Astrocyte of the cerebellum (primary cell): ENCODE results near the gene WDR17.

ENCODE experiments used
- DNase-seq: peaks from one replicate; pipeline ENCODE4 v3.0.0-alpha.2; 2011; ENCODE audit warnings: low read depth
- H3K4me3 ChIP-seq: 2 replicates; pipeline ENCODE4 v1.5.1; 2011; ENCODE audit warnings: mild to moderate bottlenecking, low read depth, low read length, moderate library complexity
- CTCF ChIP-seq: IDR thresholded peaks from 2 replicates; pipeline ENCODE4 v1.5.1; 2012; ENCODE audit warnings: low read length, low read depth, moderate library complexity, mild to moderate bottlenecking; ENCODE audit errors: missing control alignments
- in situ Hi-C: cut with HindIII; loops from 2 replicates; pipeline ENCODE4 v1.10.0; 2017; ENCODE audit warnings: low sequenced_read_pairs

The WDR17 gene

GRCh38 chr4:176107695-176108094 lies 42.1 kb downstream of the WDR17 start:
- H3K4me3 ChIP-seq: no peak overlapping the region
- DNase-seq: no peak
- no peak for TF ChIP-seq CTCF
- in situ Hi-C loops: no loop called here

GRCh38 chr4:176123710-176124407 lies 58.2 kb downstream of the WDR17 start:
- H3K4me3 ChIP-seq: no peak overlapping the region
- in situ Hi-C loops: no loop called here
- TF ChIP-seq CTCF: peak; percentile 78
- no peak for DNase-seq

- H3K4me3 ChIP-seq: no peak overlapping the region
- no peak for TF ChIP-seq CTCF
- no peak for DNase-seq
- in situ Hi-C loops: no loop called here
These were observed 59.4 kb downstream of the WDR17 start for GRCh38 chr4:176125063-176125462.

- in situ Hi-C loops: no loop called here
- no peak overlapping the region for H3K4me3 ChIP-seq
- no peak for DNase-seq
- no peak for TF ChIP-seq CTCF
These were observed 69.0 kb downstream of the WDR17 start for GRCh38 chr4:176134670-176135069.

- DNase-seq: no peak
- no peak for TF ChIP-seq CTCF
- no peak overlapping the region for H3K4me3 ChIP-seq
- in situ Hi-C loops: no loop called here
These were observed 72.0 kb downstream of the WDR17 start for GRCh38 chr4:176137631-176138030.

GRCh38 chr4:176139518-176139917 lies 73.9 kb downstream of the WDR17 start:
- in situ Hi-C loops: no loop called here
- H3K4me3 ChIP-seq: no peak overlapping the region
- DNase-seq: no peak
- TF ChIP-seq CTCF: no peak
